HG02642 (cell line): ENCODE data around the gene ARMC6.
A peak's percentile ranks its signal among the peaks of the same experiment; 100 is the strongest.
"Not testable (repeated sequence)": the region's sequence is repeated elsewhere in the genome, so short reads cannot be mapped to it uniquely, and the experiment has no call there.

ENCODE experiments used
- ATAC-seq: cut with Tn5 transposase; IDR thresholded peaks from one replicate; pipeline ENCODE4 v1.9.1; 2021; ENCODE audit warnings: mild to moderate bottlenecking; ENCODE audit not compliant: unreplicated experiment, poor library complexity

ARMC6 gene

GRCh38 chr19:19021115-19021514 is 12.3 kb upstream of the ARMC6 start:
- no peak for ATAC-seq

GRCh38 chr19:19022380-19022961 is 10.9 kb upstream of the ARMC6 start:
- ATAC-seq = no peak

GRCh38 chr19:19023376-19023775 is 10.0 kb upstream of the ARMC6 start:
- ATAC-seq = not testable (repeated sequence)

GRCh38 chr19:19025861-19026260 is 7.5 kb upstream of the ARMC6 start:
- ATAC-seq = no peak

GRCh38 chr19:19026299-19026971 is 7.0 kb upstream of the ARMC6 start:
- ATAC-seq = no peak

GRCh38 chr19:19027228-19027627 is 6.2 kb upstream of the ARMC6 start:
- ATAC-seq = no peak

- no peak for ATAC-seq
Measured at GRCh38 chr19:19028526-19028925, 4.9 kb upstream of the ARMC6 start.

- no peak for ATAC-seq
Measured at GRCh38 chr19:19031891-19032290, 1.5 kb upstream of the ARMC6 start.

GRCh38 chr19:19032420-19033175 is 805 bp upstream of the ARMC6 start:
- peak; percentile 36 for ATAC-seq

- ATAC-seq = no peak
Measured at GRCh38 chr19:19033176-19033425, 302 bp upstream of the ARMC6 start.

- peak; percentile 32 for ATAC-seq
Measured at GRCh38 chr19:19034204-19034624, 811 bp downstream of the ARMC6 start.

- ATAC-seq = no peak
Measured at GRCh38 chr19:19039901-19040300, 6.5 kb downstream of the ARMC6 start.

GRCh38 chr19:19040417-19040816 is 7.0 kb downstream of the ARMC6 start:
- no peak for ATAC-seq

- ATAC-seq = no peak
Measured at GRCh38 chr19:19042732-19043280, 9.4 kb downstream of the ARMC6 start.

- ATAC-seq = no peak
Measured at GRCh38 chr19:19043481-19043880, 10.1 kb downstream of the ARMC6 start.

GRCh38 chr19:19043881-19044280 is 10.5 kb downstream of the ARMC6 start:
- ATAC-seq = no peak

- ATAC-seq = no peak
Measured at GRCh38 chr19:19049406-19049805, 16.0 kb downstream of the ARMC6 start.

- ATAC-seq = no peak
Measured at GRCh38 chr19:19050104-19050503, 16.7 kb downstream of the ARMC6 start.

GRCh38 chr19:19050731-19051130 is 17.3 kb downstream of the ARMC6 start:
- no peak for ATAC-seq

- no peak for ATAC-seq
Measured at GRCh38 chr19:19051478-19052213, 18.2 kb downstream of the ARMC6 start.

- ATAC-seq = no peak
Measured at GRCh38 chr19:19052921-19053320, 19.5 kb downstream of the ARMC6 start.
